OCI-LY7 (cell line): ENCODE measurements around the gene SLC2A13. TPM values are rescaled to one million over a fixed set of nuclear protein-coding genes. Genes with fewer than 3 reads are reported as not detected.
A peak's percentile ranks its signal among the peaks of the same experiment; 100 is the strongest.

Source experiments
- Bru-seq: library from RNA; stranded (reverse); fragments of 400-500 nt; gene quantifications from one replicate; lab custom pipeline; 2021; lab: Mats Ljungman, UMichigan
- BruChase-seq, 2 experiments: library from RNA; stranded (reverse); fragments of 400-500 nt; gene quantifications; one replicate each; lab custom pipeline; 2021; lab: Mats Ljungman, UMichigan
- BruUV-seq: library from RNA; stranded (reverse); fragments of 400-500 nt; replicated peaks from 2 replicates; lab custom pipeline; 2021; lab: Mats Ljungman, UMichigan
- CTCF ChIA-PET: fragments of 300-600 bp; sonication (Branson Sonifier 250); formaldehyde crosslinking; loops from one replicate; lab custom pipeline; 2022; ENCODE audit warnings: antibody characterized with exemption; ENCODE audit not compliant: unreplicated experiment; lab: Charles Lee
- POLR2A ChIA-PET: fragments of 300-600 bp; sonication (Branson Sonifier 250); formaldehyde crosslinking; loops from one replicate; lab custom pipeline; 2022; ENCODE audit warnings: antibody characterized with exemption; lab: Charles Lee
- DNase-seq: peaks from one replicate; pipeline ENCODE4 v3.0.0-alpha.2; 2015; ENCODE audit warnings: low spot score
- H2AFZ ChIP-seq: fragments of 200-600 bp; sonication (generic), shearing (Covaris generic); 2 replicates; pipeline ENCODE4 v1.6.1; 2014; ENCODE audit warnings: mild to moderate bottlenecking, antibody characterized with exemption, low read length, moderate library complexity
- H3K27ac ChIP-seq: fragments of 200-600 bp; sonication (generic); 2 replicates; pipeline ENCODE4 v1.5.1; 2014; ENCODE audit warnings: mixed run types, low read depth, mild to moderate bottlenecking, moderate library complexity, low read length, inconsistent platforms; ENCODE audit not compliant: poor library complexity, severe bottlenecking
- H3K36me3 ChIP-seq: fragments of 200-600 bp; sonication (generic); 2 replicates; pipeline ENCODE4 v1.6.1; 2014; ENCODE audit warnings: mild to moderate bottlenecking, antibody characterized with exemption, low read length, moderate library complexity, mixed read lengths; ENCODE audit not compliant: insufficient read depth
- H3K4me1 ChIP-seq: fragments of 200-600 bp; sonication (generic); 2 replicates; pipeline ENCODE4 v1.5.1; 2014; ENCODE audit warnings: mild to moderate bottlenecking, low read length; ENCODE audit not compliant: insufficient read depth, poor library complexity, severe bottlenecking
- H3K4me2 ChIP-seq: fragments of 200-600 bp; sonication (generic); 2 replicates; pipeline ENCODE4 v1.6.1; 2014; ENCODE audit warnings: mild to moderate bottlenecking, low read length
- H3K4me3 ChIP-seq: fragments of 200-600 bp; sonication (generic); 2 replicates; pipeline ENCODE4 v1.5.1; 2014; ENCODE audit warnings: mild to moderate bottlenecking, low read depth, low read length; ENCODE audit not compliant: poor library complexity, severe bottlenecking
- H3K79me2 ChIP-seq: fragments of 200-600 bp; sonication (generic); 2 replicates; pipeline ENCODE4 v1.6.1; 2016; ENCODE audit warnings: low read depth, mild to moderate bottlenecking, low read length, moderate library complexity, mixed read lengths; ENCODE audit not compliant: insufficient read depth
- H3K9me2 ChIP-seq: fragments of 200-600 bp; sonication (generic); 2 replicates; pipeline ENCODE4 v1.6.1; 2016; ENCODE audit warnings: mild to moderate bottlenecking, low read length, mixed read lengths; ENCODE audit not compliant: insufficient read depth
- H3K9me3 ChIP-seq: fragments of 200-600 bp; sonication (generic); 2 replicates; pipeline ENCODE4 v1.6.1; 2014; ENCODE audit warnings: mild to moderate bottlenecking, mixed run types, low read length, mixed read lengths
- H4K20me1 ChIP-seq: fragments of 200-600 bp; sonication (generic); 2 replicates; pipeline ENCODE4 v1.6.1; 2014; ENCODE audit warnings: mild to moderate bottlenecking, antibody characterized with exemption, low read length, moderate library complexity, mixed read lengths; ENCODE audit not compliant: insufficient read depth
- EZH2phosphoT487 ChIP-seq: fragments of 200-600 bp; sonication (generic); IDR thresholded peaks from 2 replicates; pipeline ENCODE4 v1.6.1; 2018; ENCODE audit warnings: low read depth, borderline replicate concordance, mild to moderate bottlenecking, mixed run types, antibody characterized with exemption, low read length, moderate library complexity, mixed read lengths
- intact Hi-C: fragments of 100-400 bp; cut with micrococcal nuclease; formaldehyde crosslinking; loops from one replicate; pipeline ENCODE4 v1.10.0; 2022; ENCODE audit not compliant: unreplicated experiment
- long read RNA-seq: library from polyadenylated mRNA; stranded (forward); transcript quantifications from one replicate; pipeline ENCODE4 v2.0.0, GENCODE V29; 2022
- total RNA-seq, 2 experiments: library from RNA; depleted of rRNA in 1 of 2; stranded (reverse); fragments of >200 nt in 1 of 2; shearing (Covaris generic) in 1 of 2; gene quantifications; 2 replicates each; pipeline ENCODE4 v1.2.3, GENCODE V29; 2014 to 2022
- TF ChIP-seq, protein P1 (sequence below): fragments of 200-600 bp; sonication (generic); conservative IDR thresholded peaks from 2 replicates; pipeline ENCODE4 v1.5.1; 2014; ENCODE audit warnings: mild to moderate bottlenecking, antibody characterized with exemption, low read length, moderate library complexity, mixed read lengths

SLC2A13 gene
- 14.1 and 16.5 TPM in 2 replicates for total RNA-seq (2014; rRNA removed; shearing (Covaris generic))
- 12.4 and 13.3 TPM in 2 replicates for total RNA-seq (2022)
- Bru-seq, nascent RNA = percentile 65 among the genes with signal in this experiment
- percentile 51 among the genes with signal in this experiment for BruChase-seq, experiment 1, labeled RNA remaining after a 6-hour chase
- percentile 56 among the genes with signal in this experiment for BruChase-seq, experiment 2, labeled RNA remaining after a 2-hour chase
- long read RNA-seq, full-length matches to known transcripts = 7 of 24 reads
- long read RNA-seq, partial matches to known transcripts = 10 of 24 reads
- long read RNA-seq, other reads (novel, unspliced or antisense) = 7 of 24 reads

DNA sequence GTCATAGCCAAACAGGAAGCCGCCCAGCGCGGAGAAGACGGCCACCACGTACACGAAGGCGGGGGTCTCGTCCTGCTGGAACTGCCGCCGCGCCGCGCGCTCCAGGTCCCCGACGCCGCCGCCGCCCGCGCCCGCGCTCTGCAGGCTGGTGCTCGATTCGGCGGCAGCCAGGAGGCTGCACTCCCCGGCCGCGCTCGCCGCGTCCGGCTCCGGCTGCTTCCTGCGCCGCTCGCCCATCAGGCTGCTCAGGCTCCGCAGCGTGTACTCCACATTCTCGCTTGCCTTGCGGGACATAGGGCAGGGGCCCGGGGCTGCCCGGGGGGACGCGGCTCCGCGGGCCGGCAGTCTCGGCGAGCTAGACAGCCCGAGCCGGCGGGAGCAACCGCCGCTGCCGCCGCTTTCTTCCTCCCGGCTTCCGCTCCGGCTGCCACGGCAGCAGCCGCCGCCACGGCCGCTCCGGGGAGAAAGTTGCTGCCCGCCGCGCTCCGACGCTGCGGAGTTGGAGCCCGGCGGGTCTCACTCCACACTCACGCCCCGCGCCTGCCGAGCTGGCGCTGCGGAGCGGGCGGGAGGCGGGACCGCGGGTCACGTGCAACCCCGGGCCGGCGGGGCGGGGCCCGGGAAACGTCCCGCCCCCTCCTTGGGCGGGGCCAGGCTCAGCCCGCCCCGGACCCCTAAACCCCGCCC lies at the start of gene SLC2A13:
Gene SLC2A13 (minus strand): TSS at position 567 of the 687 bp plus-strand sequence. CDS start 273 bp downstream, at position 294.
- peaks cover 39% of the 10 kb centered on the region for H3K4me1 ChIP-seq
- ChIA-PET CTCF (interaction anchor here (2.1 kb wide), 1 partner anchor 94 kb away, joined by 7 read pairs; no protein-coding TSS in a partner anchor), POLR2A (interaction anchor here (0.6 to 5.4 kb wide), 8 partner anchors 11 to 158 kb away, joined by 3 to 24 read pairs (median 6); no protein-coding TSS in a partner anchor)
- H3K79me2 ChIP-seq = peaks cover 8% of the 10 kb centered on the region; the same call in 1 of the 2 replicates
- BruUV-seq = no TSS peak
- H3K9me2 ChIP-seq = no peaks in the 10 kb centered on the region
- H3K4me3 ChIP-seq = peak within 1 kb of the TSS; percentile 96
- H2AFZ ChIP-seq = peak within 1 kb of the TSS; percentile 74
- TF ChIP-seq, protein P1, sequence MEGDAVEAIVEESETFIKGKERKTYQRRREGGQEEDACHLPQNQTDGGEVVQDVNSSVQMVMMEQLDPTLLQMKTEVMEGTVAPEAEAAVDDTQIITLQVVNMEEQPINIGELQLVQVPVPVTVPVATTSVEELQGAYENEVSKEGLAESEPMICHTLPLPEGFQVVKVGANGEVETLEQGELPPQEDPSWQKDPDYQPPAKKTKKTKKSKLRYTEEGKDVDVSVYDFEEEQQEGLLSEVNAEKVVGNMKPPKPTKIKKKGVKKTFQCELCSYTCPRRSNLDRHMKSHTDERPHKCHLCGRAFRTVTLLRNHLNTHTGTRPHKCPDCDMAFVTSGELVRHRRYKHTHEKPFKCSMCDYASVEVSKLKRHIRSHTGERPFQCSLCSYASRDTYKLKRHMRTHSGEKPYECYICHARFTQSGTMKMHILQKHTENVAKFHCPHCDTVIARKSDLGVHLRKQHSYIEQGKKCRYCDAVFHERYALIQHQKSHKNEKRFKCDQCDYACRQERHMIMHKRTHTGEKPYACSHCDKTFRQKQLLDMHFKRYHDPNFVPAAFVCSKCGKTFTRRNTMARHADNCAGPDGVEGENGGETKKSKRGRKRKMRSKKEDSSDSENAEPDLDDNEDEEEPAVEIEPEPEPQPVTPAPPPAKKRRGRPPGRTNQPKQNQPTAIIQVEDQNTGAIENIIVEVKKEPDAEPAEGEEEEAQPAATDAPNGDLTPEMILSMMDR = no peak
- TF ChIP-seq EZH2phosphoT487 = no peak
- peak within 1 kb of the TSS; percentile 38 for H3K27ac ChIP-seq
- peak within 1 kb of the TSS; percentile 89 for H3K4me2 ChIP-seq
- no peaks in the 10 kb centered on the region for H3K9me3 ChIP-seq
- H4K20me1 ChIP-seq = peaks cover 7% of the 10 kb centered on the region; the same call in 1 of the 2 replicates
- peak; percentile 88 for DNase-seq
- no peaks in the 10 kb centered on the region for H3K36me3 ChIP-seq
- intact Hi-C loops = loop anchor here (2.0 to 5.0 kb wide), 4 partner anchors 57 to 488 kb away; partner anchors contain the start of gene ABCD2

DNA sequence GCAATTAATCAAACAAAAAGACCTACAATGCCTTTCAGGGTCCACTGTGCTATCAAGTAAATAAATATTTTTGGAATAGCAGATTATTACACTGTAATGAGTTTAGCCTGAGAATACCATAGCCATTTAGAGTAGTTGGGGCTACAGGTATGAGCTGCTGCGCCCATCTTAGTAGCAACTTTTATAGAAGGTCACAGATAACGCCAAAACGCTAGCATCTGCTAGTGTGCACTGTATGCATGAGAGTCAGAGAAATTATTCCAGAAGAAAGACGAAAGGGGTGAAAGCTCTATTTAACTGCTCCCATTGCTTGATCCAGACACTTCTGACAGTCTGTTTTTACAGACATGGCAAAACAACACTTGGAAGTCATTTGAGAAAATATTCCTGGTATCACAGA lies 48.5 kb upstream of the SLC2A13 start:
- H3K27ac ChIP-seq = no peak overlapping the region
- H3K9me2 ChIP-seq = no peaks in the 10 kb centered on the region
- H2AFZ ChIP-seq = no peak overlapping the region
- peaks cover 2% of the 10 kb centered on the region; the same call in 1 of the 2 replicates for H3K9me3 ChIP-seq
- intact Hi-C loops = no loop called here
- ChIA-PET CTCF (no interaction called here), POLR2A (interaction anchor here (0.6 to 2.3 kb wide), 6 partner anchors 54 to 182 kb away, joined by 3 to 15 read pairs (median 3); partner anchors contain the start of gene LRRK2)
- H3K4me1 ChIP-seq = peaks cover 24% of the 10 kb centered on the region
- H4K20me1 ChIP-seq = no peaks in the 10 kb centered on the region
- H3K4me3 ChIP-seq = no peak overlapping the region
- DNase-seq = no peak
- H3K4me2 ChIP-seq = no peak overlapping the region
- H3K79me2 ChIP-seq = no peaks in the 10 kb centered on the region
- no TSS peak for BruUV-seq
- no peaks in the 10 kb centered on the region for H3K36me3 ChIP-seq
- no peak for TF ChIP-seq EZH2phosphoT487
- TF ChIP-seq, protein P1 = no peak
